ENCODE measurements around the gene CENPP.

Gene CENPP

DNA sequence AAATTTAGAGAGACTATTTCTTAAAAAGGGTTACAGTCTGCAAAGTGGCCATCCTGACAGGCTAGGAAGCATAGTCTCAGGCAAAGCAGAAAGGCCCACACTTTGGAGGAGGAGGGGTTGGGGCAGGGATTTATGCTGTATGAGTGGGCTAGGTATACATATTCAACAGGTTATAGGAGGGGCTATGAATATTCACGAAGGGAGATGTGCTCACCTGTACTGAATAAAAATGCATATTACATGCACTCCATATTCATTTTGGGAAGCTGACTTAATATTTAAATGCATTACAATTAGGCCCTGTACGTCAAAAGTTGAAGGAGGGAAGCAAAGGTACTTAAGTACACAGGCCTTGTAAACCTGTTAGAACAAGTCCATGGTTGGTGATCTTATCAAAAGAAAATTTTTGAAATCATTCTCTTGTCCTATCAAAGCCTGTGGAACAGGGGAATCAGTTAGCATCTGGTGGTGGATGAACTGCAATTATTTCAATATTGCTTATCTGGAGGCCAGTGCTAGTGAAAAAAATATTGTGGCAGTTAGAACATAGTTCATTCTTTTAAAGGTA, 1.6 kb downstream of the CENPP start:
- no peak for TF ChIP-seq CTCF (IDR thresholded peaks at IDR 0.05)
- H3K27ac ChIP-seq, result no peak overlapping the region
- H3K4me3 ChIP-seq, result no peak overlapping the region
- no peak for DNase-seq (ENCODE audit: low spot score)

DNA sequence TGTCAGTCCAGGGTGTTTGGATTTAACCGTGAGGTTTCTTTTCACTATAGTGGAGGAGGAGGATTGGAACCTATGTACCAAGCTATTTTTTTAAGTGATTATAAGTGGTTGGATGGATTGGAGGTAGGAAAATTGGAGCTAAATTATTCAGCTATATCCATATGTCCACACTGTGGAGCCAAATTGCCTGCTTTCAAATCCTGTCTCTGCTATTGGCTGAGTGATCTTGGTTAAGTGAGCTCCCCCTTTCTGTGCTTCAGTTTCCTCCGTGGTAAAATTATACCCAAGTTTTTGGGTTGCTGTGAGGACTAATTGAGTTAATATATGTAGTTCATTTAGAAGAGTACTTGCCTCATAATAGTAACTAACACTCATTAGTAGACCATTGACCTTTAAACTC, 2.5 kb downstream of the CENPP start:
- no peak for DNase-seq (ENCODE audit: low spot score)
- no peak overlapping the region for H3K4me3 ChIP-seq
- no peak for TF ChIP-seq CTCF (IDR thresholded peaks at IDR 0.05)
- H3K27ac ChIP-seq, result no peak overlapping the region

- TF ChIP-seq CTCF (IDR thresholded peaks at IDR 0.05), result no peak
- no peak for DNase-seq (ENCODE audit: low spot score)
- Histone ChIP-seq H3K27ac (peak overlapping the region in 1 of 2 donors; percentile 21), H3K4me3 (no peak overlapping the region)
Observed at GRCh38 chr9:92332577-92333281, 7.0 kb downstream of the CENPP start.

DNA sequence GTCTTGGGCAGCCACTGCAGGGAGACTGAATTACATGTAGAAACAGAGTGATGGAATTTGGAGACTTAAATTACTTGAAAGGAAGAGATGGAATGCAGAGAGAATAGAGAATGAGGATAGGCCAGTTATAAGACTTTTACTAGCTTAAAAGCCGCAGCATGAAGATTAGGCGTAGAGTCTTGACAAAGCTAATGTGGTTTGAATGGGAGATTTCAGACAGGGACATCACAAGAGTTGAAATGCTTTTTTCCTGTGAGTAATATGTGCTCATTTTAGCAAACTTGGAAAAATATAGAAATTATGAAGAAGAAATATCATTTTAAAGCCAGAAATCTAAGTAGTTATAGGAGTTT, 7.5 kb downstream of the CENPP start:
- no peak for DNase-seq (ENCODE audit: low spot score)
- Histone ChIP-seq H3K27ac (peak overlapping the region in 1 of 2 donors; percentile 21), H3K4me3 (no peak overlapping the region)
- TF ChIP-seq CTCF (IDR thresholded peaks at IDR 0.05), result no peak

DNA sequence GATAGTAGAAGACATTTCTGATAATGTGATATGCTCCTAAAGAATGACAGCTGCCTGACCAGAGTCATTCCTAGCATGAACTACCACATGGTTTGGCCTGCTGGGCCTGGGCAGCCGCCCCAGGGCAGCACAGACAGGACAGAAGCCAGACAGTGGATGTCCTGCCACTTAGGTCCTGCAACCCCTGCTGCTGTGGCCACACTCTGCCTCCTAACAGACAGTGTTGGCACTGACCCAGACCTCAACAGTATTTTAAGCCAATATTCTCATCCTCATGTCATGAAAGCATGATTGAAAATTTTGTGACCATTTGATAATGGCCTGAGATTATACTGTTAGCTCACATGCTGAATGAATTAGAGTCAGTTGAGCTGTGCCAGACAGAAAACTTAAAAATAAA, 15.8 kb downstream of the CENPP start:
- DNase-seq (ENCODE audit: low spot score), result no peak
- no peak for TF ChIP-seq CTCF (IDR thresholded peaks at IDR 0.05)
- H3K4me3 ChIP-seq, result no peak overlapping the region
- H3K27ac ChIP-seq, result no peak overlapping the region

GRCh38 chr9:92342825-92343488, 17.2 kb downstream of the CENPP start:
- peak overlapping the region; percentile 56 to 60 for H3K27ac ChIP-seq
- TF ChIP-seq CTCF (IDR thresholded peaks at IDR 0.05), result no peak
- no peak for DNase-seq (ENCODE audit: low spot score)
- no peak overlapping the region for H3K4me3 ChIP-seq

- Histone ChIP-seq H3K4me3 (no peak overlapping the region), H3K27ac (no peak overlapping the region)
- DNase-seq (ENCODE audit: low spot score), result no peak
- no peak for TF ChIP-seq CTCF (IDR thresholded peaks at IDR 0.05)
Observed at GRCh38 chr9:92345582-92345981, 19.8 kb downstream of the CENPP start.

All from coronary artery (tissue), 2 donors.